ENCODE results near the gene GPR31.

Gene GPR31

GRCh38 chr6:167112421-167112820 lies 45.4 kb downstream of the GPR31 start:
- Histone ChIP-seq H2AFZ (ENCODE audit: low read depth, low read length, severe bottlenecking) (no peak overlapping the region), H3K27me3 (ENCODE audit: low read length) (no peaks in the 10 kb centered on the region), H3K9me3 (ENCODE audit: insufficient read depth, low read length) (no peaks in the 10 kb centered on the region), H3K9ac (ENCODE audit: low read length) (peak overlapping the region; percentile 30; the same call in 1 of the 2 replicates), H3K27ac (ENCODE audit: low read depth, low read length) (peak overlapping the region; percentile 91), H3K4me3 (ENCODE audit: insufficient read depth, low read length, poor library complexity, severe bottlenecking) (peak overlapping the region; percentile 26), H3K4me2 (ENCODE audit: low read depth, low read length, poor library complexity, severe bottlenecking) (peak overlapping the region; percentile 79), H4K20me1 (ENCODE audit: low read depth, low read length) (no peaks in the 10 kb centered on the region), H3K36me3 (ENCODE audit: low read length) (no peaks in the 10 kb centered on the region), H3K79me2 (ENCODE audit: insufficient read depth, low read length) (no peaks in the 10 kb centered on the region), H3F3A (ENCODE audit: insufficient read depth) (peaks cover 21% of the 10 kb centered on the region), H3K9me2 (replicated peaks; ENCODE audit: insufficient read depth, low read length) (no peaks in the 10 kb centered on the region)
- TF ChIP-seq CTCF (IDR thresholded peaks at IDR 0.05; ENCODE audit: insufficient read depth, low read length, poor library complexity, severe bottlenecking), result no peak
- no peak for TF ChIP-seq EZH2phosphoT487 (conservative IDR thresholded peaks at IDR 0.05; ENCODE audit: low read length)

- no peaks in the 10 kb centered on the region for H3K9me3 ChIP-seq (ENCODE audit: insufficient read depth, low read length)
- H3K27ac ChIP-seq (ENCODE audit: low read depth, low read length), result no peak overlapping the region
- no peaks in the 10 kb centered on the region for H4K20me1 ChIP-seq (ENCODE audit: low read depth, low read length)
- H3F3A ChIP-seq (ENCODE audit: insufficient read depth), result peaks cover 21% of the 10 kb centered on the region
- no peaks in the 10 kb centered on the region for H3K79me2 ChIP-seq (ENCODE audit: insufficient read depth, low read length)
- H2AFZ ChIP-seq (ENCODE audit: low read depth, low read length, severe bottlenecking), result no peak overlapping the region
- peak overlapping the region; percentile 30; the same call in 1 of the 2 replicates for H3K9ac ChIP-seq (ENCODE audit: low read length)
- TF ChIP-seq EZH2phosphoT487 (conservative IDR thresholded peaks at IDR 0.05; ENCODE audit: low read length), result no peak
- TF ChIP-seq CTCF (IDR thresholded peaks at IDR 0.05; ENCODE audit: insufficient read depth, low read length, poor library complexity, severe bottlenecking), result no peak
- no peak overlapping the region for H3K4me3 ChIP-seq (ENCODE audit: insufficient read depth, low read length, poor library complexity, severe bottlenecking)
- no peaks in the 10 kb centered on the region for H3K36me3 ChIP-seq (ENCODE audit: low read length)
- no peaks in the 10 kb centered on the region for H3K9me2 ChIP-seq (replicated peaks; ENCODE audit: insufficient read depth, low read length)
- H3K4me2 ChIP-seq (ENCODE audit: low read depth, low read length, poor library complexity, severe bottlenecking), result peak overlapping the region; percentile 79
- no peaks in the 10 kb centered on the region for H3K27me3 ChIP-seq (ENCODE audit: low read length)
Observed at GRCh38 chr6:167111597-167111996, 46.2 kb downstream of the GPR31 start.

- Histone ChIP-seq H3K9me2 (replicated peaks; ENCODE audit: insufficient read depth, low read length) (no peaks in the 10 kb centered on the region), H3K4me2 (ENCODE audit: low read depth, low read length, poor library complexity, severe bottlenecking) (no peak overlapping the region), H3F3A (ENCODE audit: insufficient read depth) (peaks cover 11% of the 10 kb centered on the region), H3K27me3 (ENCODE audit: low read length) (no peaks in the 10 kb centered on the region), H3K79me2 (ENCODE audit: insufficient read depth, low read length) (no peaks in the 10 kb centered on the region), H3K9ac (ENCODE audit: low read length) (no peak overlapping the region), H3K4me3 (ENCODE audit: insufficient read depth, low read length, poor library complexity, severe bottlenecking) (no peak overlapping the region), H3K9me3 (ENCODE audit: insufficient read depth, low read length) (no peaks in the 10 kb centered on the region), H3K36me3 (ENCODE audit: low read length) (no peaks in the 10 kb centered on the region), H2AFZ (ENCODE audit: low read depth, low read length, severe bottlenecking) (no peak overlapping the region), H3K27ac (ENCODE audit: low read depth, low read length) (no peak overlapping the region), H4K20me1 (ENCODE audit: low read depth, low read length) (no peaks in the 10 kb centered on the region)
- no peak for TF ChIP-seq CTCF (IDR thresholded peaks at IDR 0.05; ENCODE audit: insufficient read depth, low read length, poor library complexity, severe bottlenecking)
- TF ChIP-seq EZH2phosphoT487 (conservative IDR thresholded peaks at IDR 0.05; ENCODE audit: low read length), result no peak
Observed at GRCh38 chr6:167109651-167110050, 48.1 kb downstream of the GPR31 start.

Data from SU-DHL-6 (cell line).